Mucosa of descending colon (tissue), 3 donors: ENCODE data around the gene RHBDL2. TPM values are rescaled to one million over a fixed set of nuclear protein-coding genes. Genes with fewer than 3 reads are reported as not detected.
"Not testable (repeated sequence)": the region's sequence is repeated elsewhere in the genome, so short reads cannot be mapped to it uniquely, and the experiment has no call there.

Experiments
- ATAC-seq: fragments of 200-7000 bp; cut with Tn5 transposase; one replicate; pipeline ENCODE4 v1.9.1; 2020; ENCODE audit warnings: mild to moderate bottlenecking, moderate library complexity
- DNase-seq, 3 donors: peaks; one replicate each; pipeline ENCODE4 v3.0.0-alpha.2; 2020
- H3K36me3 ChIP-seq: fragments of 200-600 bp; one replicate; pipeline ENCODE4 v1.8.0; 2021; ENCODE audit warnings: low read depth, mild to moderate bottlenecking
- H3K4me1 ChIP-seq: fragments of 200-600 bp; one replicate; pipeline ENCODE4 v1.8.0; 2021; ENCODE audit warnings: low read depth, mild to moderate bottlenecking
- H3K4me3 ChIP-seq: fragments of 200-600 bp; one replicate; pipeline ENCODE4 v1.8.0; 2021; ENCODE audit warnings: mild to moderate bottlenecking
- H3K9me3 ChIP-seq: fragments of 200-600 bp; one replicate; pipeline ENCODE4 v1.8.0; 2021; ENCODE audit warnings: mild to moderate bottlenecking
- CTCF ChIP-seq: fragments of 200-600 bp; IDR thresholded peaks from one replicate; pipeline ENCODE4 v1.8.0; 2022; ENCODE audit warnings: antibody characterized with exemption, mild to moderate bottlenecking
- intact Hi-C, 2 donors: fragments of 100-400 bp; cut with DNase I in 1 of 2; cut with micrococcal nuclease in 1 of 2; formaldehyde crosslinking; loops; one replicate each; pipeline versions ENCODE4 v1.11.0 to v1.11.1; 2022; cut with DNase I, micrococcal nuclease
- total RNA-seq, 3 donors: library from RNA; stranded (reverse); fragmentation: NEBNext Ultra II Directional in 2 of 3; extraction: Animal tissue kit (Norgen Biotek cat#: 25700) in 2 of 3; gene quantifications; one replicate each; pipeline versions ENCODE4 v1.2.1 to v1.2.4, GENCODE V29; 2021 to 2023
- donor health status: DM: no; HTN: no; CAD: no; lungs with moderate emphysema.
- donor health status: DM: no; HTN: no; CAD: no.
- donor health status: DM: no; HTN: yes; CAD: no.

Gene RHBDL2
- total RNA-seq, 3 donors from 2014 or later: 16.6 to 50.5 (median 23.7) TPM

DNA sequence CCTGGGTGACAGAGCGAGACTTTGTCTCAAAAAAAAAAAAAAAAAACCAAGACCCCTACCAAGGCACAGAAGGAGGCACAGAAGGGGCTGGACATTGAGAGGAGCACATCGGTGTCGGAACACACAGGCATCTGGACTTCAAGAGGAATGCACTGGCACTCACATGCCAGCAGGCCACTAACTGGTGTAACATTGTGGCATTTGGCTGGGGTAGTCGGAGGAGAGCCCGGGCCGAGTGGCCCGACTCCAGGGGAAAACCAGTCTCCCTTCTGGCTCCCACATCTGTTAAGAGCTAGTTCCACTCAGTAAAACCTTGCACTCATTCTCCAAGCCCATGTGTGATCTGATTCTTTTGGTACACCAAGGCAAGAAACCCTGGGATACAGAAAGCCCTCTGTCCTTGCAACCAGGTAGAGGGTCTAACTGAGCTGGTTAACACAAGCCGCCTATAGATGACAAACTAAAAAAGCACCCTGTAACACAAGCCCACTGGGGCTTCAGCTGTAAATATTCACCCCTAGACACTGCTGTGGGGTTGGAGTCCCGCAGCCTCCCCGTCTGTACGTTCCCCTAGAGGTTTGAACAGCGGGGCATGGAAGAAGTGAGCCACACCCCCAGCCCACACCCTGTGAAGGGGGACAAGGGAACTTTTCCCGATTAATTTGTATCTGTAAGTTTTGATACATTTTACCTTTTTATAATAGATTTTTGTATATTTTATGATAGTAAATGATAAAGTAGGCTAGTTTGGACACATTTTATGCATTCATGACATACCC, 32.2 kb upstream of the RHBDL2 start:
- TF ChIP-seq CTCF: no peak
- H3K4me1 ChIP-seq: peaks cover 6% of the 10 kb centered on the region
- ATAC-seq: no peak
- H3K4me3 ChIP-seq: no peak overlapping the region
- peaks cover 8% of the 10 kb centered on the region for H3K9me3 ChIP-seq
- DNase-seq: no peak
- H3K36me3 ChIP-seq: no peaks in the 10 kb centered on the region
- intact Hi-C loops: no loop called here

- intact Hi-C loops, H3K36me3 ChIP-seq, H3K4me1 ChIP-seq, H3K4me3 ChIP-seq, H3K9me3 ChIP-seq: not testable (repeated sequence)
- peak; percentile 69 for ATAC-seq
- peak in 2 of 3 donors; percentile 48 to 61 for DNase-seq
These were observed 31.5 kb upstream of the RHBDL2 start for GRCh38 chr1:38973145-38973544.

DNA sequence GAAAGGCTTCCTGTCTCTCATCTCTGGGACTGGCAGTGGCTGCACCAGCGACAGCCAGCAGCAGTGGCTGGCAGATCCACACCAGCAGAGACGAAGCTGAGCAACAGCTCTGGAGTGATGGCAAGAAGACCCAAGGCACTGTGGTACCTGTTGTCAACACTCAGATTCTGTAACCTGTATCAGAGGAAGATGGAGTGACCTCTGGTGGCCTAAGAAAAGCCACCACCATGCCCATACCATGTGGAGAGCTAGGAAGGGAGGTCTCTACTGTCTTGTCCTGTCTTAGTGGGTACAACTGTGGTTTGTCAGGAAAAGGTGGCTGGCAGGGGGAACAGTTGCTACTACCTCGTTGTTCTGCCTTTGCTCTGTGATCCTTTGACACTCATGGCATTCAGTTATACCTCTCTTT, 22.5 kb upstream of the RHBDL2 start:
- Histone ChIP-seq H3K4me1 (peaks cover under 1% of the 10 kb centered on the region), H3K9me3 (no peaks in the 10 kb centered on the region), H3K36me3 (no peaks in the 10 kb centered on the region), H3K4me3 (no peak overlapping the region)
- TF ChIP-seq CTCF: peak; percentile 20
- intact Hi-C loops: no loop called here
- DNase-seq (peak in 1 of 3 donors; percentile 43), ATAC-seq (peak; percentile 75)

GRCh38 chr1:38962560-38962959, 20.9 kb upstream of the RHBDL2 start:
- Histone ChIP-seq H3K4me3 (no peak overlapping the region), H3K9me3 (no peaks in the 10 kb centered on the region), H3K4me1 (no peaks in the 10 kb centered on the region), H3K36me3 (no peaks in the 10 kb centered on the region)
- intact Hi-C loops: no loop called here
- no peak for ATAC-seq
- DNase-seq: no peak
- no peak for TF ChIP-seq CTCF

DNA sequence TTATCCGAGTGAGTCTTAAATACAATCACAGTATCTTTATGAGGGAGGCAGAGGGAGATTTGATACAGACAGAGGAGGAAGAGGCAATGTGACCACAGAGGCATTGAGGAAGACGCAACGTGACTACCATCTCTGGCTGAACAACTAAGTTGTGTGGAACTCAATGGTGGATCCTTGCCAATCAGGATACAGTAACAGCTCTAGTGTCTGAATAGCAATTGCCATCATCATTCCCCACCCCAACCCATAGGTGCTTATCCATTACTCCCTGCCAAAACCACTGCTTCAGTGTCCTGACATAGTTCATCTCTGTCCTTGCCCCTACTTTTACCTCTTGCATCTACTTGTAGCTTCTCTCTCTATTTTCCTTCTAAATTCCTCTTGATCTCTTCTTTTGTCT, 20.5 kb upstream of the RHBDL2 start:
- no peaks in the 10 kb centered on the region for H3K9me3 ChIP-seq
- no peaks in the 10 kb centered on the region for H3K36me3 ChIP-seq
- H3K4me1 ChIP-seq: no peaks in the 10 kb centered on the region
- intact Hi-C loops: no loop called here
- no peak for TF ChIP-seq CTCF
- no peak overlapping the region for H3K4me3 ChIP-seq
- ATAC-seq (no peak), DNase-seq (no peak)

DNA sequence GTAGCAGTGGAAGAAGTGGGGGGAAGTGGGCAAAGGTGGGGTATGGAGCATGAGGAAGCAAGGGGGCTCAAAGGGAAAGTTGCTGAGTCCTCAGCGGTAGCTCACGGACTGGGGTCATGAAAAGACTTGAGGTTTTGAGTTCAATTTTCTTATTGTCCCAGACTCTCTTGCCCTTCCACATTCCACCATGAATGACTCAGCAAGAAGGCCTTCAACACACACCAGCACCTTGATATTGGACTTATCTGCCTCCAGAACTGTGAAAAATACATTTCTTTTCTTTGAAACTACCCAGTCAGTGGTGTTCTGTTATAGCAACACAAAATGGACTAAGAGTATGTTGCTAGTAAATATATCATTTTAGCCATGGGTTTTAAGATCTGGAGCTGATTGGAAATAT, 17.3 kb upstream of the RHBDL2 start:
- H3K4me1 ChIP-seq: no peaks in the 10 kb centered on the region
- intact Hi-C loops: no loop called here
- no peak for TF ChIP-seq CTCF
- H3K9me3 ChIP-seq: no peaks in the 10 kb centered on the region
- no peak for ATAC-seq
- H3K4me3 ChIP-seq: no peak overlapping the region
- DNase-seq: no peak
- H3K36me3 ChIP-seq: no peaks in the 10 kb centered on the region
